GM21528 (cell line): ENCODE results near the gene CCDC201.
"Not testable (repeated sequence)": the region's sequence is repeated elsewhere in the genome, so short reads cannot be mapped to it uniquely, and the experiment has no call there.

Experiments
- ATAC-seq: cut with Tn5 transposase; IDR thresholded peaks from one replicate; pipeline ENCODE4 v1.9.1; 2021; ENCODE audit warnings: mild to moderate bottlenecking, moderate library complexity; ENCODE audit not compliant: unreplicated experiment, low FRiP score

Gene CCDC201

DNA sequence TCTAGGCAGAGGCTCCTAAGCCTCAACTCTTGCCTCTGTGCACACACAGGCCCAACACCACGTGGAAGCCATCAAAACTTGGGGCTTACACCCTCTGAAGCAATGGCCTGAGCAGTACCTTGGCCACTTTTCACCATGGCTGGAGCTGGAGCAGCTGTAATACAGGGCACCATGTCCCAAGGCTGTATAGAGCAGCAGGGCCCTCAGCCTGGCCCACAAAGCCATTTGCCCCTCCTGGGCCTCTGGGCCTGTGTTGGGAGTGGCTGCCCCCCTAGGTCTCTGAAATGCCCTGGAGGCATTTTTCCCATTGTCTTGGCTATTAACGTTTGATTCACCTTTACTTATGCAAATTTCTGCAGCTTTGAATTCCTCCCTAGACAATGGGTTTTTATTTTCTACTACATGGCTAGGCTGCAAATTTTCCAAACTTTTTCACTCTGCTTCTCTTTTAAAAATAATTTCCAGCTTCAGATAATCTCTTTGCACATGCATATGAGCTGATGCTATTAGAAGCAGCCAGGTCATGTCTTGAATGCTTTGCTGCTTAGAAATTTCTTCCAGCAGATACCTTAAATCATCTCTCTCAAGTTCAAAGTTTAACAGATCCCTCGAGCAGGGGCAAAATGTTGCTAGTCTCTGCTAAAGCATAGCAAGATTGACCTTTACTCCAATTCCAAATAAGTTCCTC lies 5.7 kb upstream of the CCDC201 start:
- no peak for ATAC-seq

DNA sequence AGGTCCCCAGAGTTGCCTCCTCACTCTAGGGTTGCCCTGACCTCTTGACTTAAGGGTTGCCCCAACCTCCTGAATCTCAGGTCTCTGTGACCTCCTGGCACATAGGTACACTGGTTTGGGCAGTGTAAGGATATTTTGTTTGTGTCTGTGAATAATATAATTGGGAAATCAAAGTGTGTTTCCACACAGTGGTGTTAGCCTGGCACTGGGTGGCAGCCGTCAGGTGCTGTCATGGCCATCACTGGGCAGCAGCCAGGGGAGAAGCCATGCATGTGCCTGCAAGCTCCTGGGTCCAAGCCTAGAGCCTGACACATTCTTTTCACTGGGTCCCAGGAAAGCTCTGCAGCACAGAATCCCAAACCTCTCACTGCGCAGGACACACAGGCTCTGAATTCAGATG lies 3.6 kb upstream of the CCDC201 start:
- ATAC-seq, result no peak

DNA sequence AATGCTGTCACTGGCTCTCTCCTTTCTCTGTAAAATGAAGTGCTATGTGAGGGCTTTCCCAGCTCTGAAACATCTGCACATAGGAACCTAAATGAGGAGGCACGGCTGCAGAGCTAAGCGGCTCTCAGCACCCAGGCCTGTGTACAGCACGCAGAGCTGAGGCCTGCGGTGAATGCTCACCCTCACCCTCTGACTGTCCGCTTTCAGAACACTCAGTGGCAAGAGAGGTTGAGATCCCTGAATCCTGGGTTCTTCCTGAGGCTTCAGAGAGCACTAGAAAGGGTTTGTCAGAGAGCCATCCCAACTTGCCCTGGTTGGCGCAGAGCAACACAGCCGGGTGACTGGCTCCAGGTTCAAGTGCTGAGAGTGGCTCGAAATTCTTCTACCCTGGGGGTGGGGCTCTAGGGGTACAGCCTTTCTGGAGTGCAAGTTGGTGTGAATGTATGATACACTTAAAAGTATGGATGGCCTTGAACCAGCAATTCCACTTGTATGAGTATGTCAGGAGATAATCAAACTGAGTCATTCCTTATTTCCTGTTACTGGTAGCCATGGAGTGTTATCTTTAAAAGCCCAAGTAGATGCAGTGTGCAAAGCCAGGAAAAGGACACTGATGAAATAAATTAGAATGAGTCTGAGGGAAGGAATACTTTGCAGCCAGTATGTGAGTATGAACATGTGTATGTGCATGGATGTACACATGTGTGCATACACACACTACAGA lies 1.7 kb upstream of the CCDC201 start:
- no peak for ATAC-seq

DNA sequence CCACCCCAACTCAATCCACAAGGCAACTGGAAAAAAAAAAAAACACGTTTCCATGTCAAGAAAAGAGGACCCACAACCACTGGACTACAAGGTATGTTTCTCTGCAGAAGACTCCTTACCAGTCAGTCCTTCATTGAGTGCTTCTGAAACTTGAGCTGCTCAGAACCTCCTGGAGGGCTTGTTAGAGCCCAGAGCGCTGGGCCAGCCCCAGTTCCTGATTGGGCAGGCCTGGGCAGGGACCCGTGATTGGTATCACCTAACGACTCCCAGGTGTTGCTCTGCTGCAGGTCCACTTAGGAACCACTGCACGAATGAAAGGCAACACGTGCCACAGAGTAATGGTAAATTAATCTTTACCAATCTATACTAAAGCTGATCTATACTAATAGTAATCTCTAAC lies 473 bp upstream of the CCDC201 start:
- ATAC-seq, result no peak

DNA sequence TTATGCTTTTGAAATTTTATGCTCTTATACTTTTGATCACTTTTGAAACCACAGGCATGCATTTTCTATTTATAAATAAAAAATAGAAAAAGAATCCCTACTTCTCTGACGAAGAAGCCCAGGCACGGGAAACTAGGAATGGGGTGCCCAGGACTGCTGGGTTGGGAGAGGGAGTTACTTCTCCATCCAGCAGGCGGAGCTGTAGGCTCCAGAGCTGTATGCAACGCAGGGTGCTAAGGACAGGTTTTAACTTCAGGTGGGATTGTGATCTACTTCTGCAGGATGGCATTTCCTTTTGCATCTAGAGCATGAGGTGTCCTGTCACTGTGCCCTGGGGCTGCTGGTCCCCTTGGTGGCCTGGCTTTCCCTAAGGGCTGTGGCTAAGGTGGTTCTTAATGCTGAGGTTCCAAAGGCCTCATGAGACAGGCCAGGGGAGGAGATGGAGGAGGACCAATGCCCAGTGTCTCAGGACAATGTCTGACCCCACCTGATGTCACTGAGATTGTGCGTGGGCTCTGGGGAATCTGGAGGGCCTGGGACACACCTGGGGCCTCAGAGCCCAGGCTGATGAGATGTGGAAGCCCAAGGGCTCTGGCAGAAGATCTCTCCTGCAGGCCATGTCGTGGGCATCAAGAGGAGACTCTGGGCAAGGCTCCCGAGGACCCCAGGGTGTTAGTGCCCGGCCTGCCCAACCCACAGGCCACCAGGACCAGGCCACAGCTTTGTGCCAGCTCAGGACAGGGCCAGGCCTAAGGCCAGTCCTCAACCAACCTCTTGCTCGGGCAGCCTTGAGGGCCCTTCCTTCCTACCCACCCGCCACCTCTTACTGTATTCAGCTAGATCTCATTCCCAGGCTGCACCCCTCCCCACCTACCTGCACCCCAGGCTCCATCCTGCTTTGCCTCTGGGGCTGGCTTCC lies 507 bp downstream of the CCDC201 start:
- ATAC-seq, result no peak

GRCh38 chr7:45869426-45869825 lies 3.5 kb downstream of the CCDC201 start:
- ATAC-seq, result no peak

DNA sequence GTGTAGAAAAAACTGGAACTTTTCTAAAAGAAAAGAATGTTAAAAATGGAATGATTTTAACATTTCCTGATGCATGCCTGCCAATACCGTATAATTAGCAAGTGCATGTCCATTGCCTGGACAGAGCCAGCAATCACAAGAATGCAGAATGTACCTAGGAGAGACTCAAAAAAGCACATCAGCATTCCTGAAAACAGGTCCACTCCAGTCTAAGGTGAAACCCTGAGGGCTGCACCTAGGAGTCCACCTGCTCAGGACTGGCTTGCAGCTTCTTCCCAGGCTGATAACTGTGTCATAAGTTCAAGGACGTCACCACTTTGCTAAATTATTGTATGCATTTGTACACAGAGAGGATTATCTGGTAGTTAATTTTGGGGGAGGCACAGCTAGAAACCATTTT lies 5.4 kb downstream of the CCDC201 start:
- no peak for ATAC-seq

DNA sequence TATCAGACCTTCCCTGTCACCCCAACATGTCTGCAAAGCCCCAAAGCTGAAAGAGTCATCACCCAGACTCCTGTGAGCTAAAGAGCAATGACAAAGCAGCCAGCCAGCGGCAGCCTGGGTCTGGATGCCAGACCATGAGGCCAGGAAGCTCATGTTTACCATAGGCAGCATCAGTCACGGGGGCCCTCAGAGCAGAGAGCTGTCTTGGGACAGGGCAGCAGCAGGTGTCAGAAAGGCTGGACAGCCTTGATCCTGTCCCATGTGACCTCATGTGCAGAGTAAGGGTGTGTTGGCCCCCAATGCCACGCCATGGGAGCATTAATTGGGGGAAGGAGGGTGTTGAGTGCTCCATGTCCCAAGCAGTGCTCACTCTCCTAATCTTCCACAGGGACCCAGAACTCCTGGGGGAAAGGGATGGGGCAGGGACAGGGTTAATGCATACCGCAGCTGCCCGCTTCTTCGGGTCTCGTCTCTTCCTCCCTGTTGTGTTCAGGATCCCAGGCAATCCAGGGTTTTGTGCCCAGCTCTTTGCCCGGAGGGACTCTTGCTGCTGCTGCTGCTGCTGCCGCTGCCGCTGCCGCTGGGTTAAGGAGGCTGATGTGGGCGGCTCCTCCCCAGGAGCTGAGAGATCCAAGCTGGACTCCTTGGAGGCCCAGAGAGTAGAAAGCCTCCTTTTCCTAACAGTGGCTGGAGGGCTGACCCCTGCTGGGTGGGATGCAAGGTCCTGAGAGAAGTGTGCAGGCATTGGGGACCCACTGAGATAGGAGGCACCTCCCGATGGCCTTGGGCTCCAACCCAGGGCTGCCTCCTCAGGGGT lies 7.1 kb downstream of the CCDC201 start:
- ATAC-seq, result no peak

- ATAC-seq, result no peak
Observed at GRCh38 chr7:45863715-45864114, 9.2 kb downstream of the CCDC201 start.

- ATAC-seq, result not testable (repeated sequence)
Observed at GRCh38 chr7:45856888-45857287, 16.0 kb downstream of the CCDC201 start.

GRCh38 chr7:45855680-45856079 lies 17.2 kb downstream of the CCDC201 start:
- not testable (repeated sequence) for ATAC-seq

DNA sequence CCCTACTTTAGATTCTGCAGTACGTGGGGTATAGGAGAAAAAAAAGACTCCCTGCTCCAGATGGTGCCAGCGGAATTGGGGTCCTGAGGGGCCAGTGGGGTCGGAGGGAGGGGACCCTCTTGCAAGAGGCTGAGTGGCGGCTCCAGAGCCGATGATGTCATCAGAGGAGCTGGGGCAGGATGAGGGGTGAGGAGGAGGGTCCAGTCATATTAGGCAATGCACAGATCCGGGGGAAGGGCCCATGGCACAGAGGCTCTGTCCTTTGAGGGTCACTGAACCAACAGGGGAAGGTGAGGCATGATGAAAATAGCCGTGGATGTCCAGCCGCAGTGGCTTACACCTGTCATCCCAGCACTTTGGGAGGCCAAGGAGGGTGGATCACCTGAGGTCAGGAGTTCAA lies 19.4 kb downstream of the CCDC201 start:
- ATAC-seq, result not testable (repeated sequence)

DNA sequence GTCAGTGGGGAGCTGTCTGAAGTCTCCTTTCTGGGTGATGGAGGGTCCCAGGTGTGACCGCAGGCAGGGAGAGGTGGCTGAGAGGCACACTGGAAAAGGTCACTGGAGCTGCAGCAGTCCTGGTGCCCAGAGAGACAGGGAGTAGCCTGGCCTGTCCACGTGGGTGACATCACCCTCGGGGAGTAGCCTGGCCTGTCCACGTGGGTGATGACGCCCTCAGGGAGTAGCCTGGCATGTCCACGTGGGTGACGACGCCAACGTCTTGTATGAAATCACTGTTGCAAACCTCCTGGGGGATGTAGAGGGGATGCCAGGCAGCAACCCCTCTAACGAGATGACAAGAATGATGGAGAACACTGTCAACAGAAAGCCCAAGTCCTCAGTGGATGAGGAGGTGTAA lies 19.9 kb downstream of the CCDC201 start:
- not testable (repeated sequence) for ATAC-seq

DNA sequence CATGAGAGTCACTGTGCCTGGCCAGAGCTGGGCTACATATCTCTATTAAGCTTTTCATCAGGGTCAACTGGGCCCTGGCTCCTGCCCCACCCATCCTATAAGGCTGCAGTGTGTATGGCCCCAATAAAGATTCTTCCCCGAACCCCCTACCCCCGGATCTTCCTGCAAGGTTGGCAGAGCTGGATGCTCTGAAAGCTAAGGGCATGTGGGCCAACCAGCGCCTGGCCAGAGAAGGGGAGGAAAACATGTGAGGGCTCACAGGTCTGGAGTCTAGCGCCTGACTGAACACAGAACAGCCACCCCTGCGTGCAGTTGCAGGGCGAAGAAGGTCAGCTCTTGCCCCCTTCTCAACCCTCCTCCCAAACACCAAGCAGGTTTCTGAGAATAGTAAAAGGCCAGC lies 24.1 kb downstream of the CCDC201 start:
- not testable (repeated sequence) for ATAC-seq

GRCh38 chr7:45846536-45846935 lies 26.3 kb downstream of the CCDC201 start:
- ATAC-seq, result not testable (repeated sequence)

GRCh38 chr7:45841926-45842717 lies 30.8 kb downstream of the CCDC201 start:
- ATAC-seq, result not testable (repeated sequence)

- ATAC-seq, result not testable (repeated sequence)
Observed at GRCh38 chr7:45838852-45839251, 34.0 kb downstream of the CCDC201 start.

GRCh38 chr7:45832433-45833177 lies 40.3 kb downstream of the CCDC201 start:
- ATAC-seq, result not testable (repeated sequence)

DNA sequence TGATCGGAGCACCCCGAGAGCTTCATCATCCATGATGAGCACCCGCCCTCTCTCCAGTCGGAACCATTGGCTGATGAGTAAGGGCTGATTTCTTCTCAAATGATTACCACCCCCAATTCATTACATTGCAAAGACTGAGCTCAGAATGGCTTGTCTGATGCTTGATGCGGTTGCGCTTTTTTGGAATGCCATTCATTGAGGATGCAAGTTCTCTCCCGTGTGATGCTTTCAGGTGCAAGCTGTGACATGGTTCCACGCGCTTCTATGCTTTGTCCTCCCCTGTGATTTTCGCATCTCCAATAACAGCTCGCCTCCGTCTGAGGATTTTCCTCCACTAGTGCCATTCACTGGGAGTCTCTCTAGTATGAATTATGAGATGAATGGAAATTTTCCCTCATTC lies 43.0 kb downstream of the CCDC201 start:
- ATAC-seq, result not testable (repeated sequence)
